Measurements from ENCODE around the gene TEKTIP1. TPM values are rescaled to one million over a fixed set of nuclear protein-coding genes. Genes with fewer than 3 reads are reported as not detected.
A peak's percentile ranks its signal among the peaks of the same experiment; 100 is the strongest.
"Not testable (repeated sequence)": the region's sequence is repeated elsewhere in the genome, so short reads cannot be mapped to it uniquely, and the experiment has no call there.

TEKTIP1 gene
- total and polyA plus RNA-seq, 12 donors = 0.09 to 1.3 (median 0.79) TPM; not detected in 1

GRCh38 chr19:3506384-3507340 lies 32.3 kb upstream of the TEKTIP1 start:
- Histone ChIP-seq H3K27ac (peak overlapping the region; percentile 36 to 96 (median 88)), H3K4me1 (peaks cover 4 to 47% (median 25%) of the 10 kb centered on the region in 9 donors), H3K9me3 (no peaks in the 10 kb centered on the region), H3K4me3 (peak overlapping the region; percentile 77 to 100 (median 96)), H3K36me3 (peaks cover 0 to 31% (median 0%) of the 10 kb centered on the region in 9 donors), H3K27me3 (no peaks in the 10 kb centered on the region)
- DNase-seq (peak in 1 of 2 donors; percentile 33), ATAC-seq (peak in 6 of 8 donors; percentile 1 to 9 (median 4))
- intact Hi-C loops (cut with DNase I) = loop anchor here in 2 of 10 donors (2.0 to 10.0 kb wide), 2 partner anchors 66 to 1572 kb away; partner anchors contain the start of gene HMG20B (in 1 of the 2)
- no peak for TF ChIP-seq CTCF (IDR thresholded peaks at IDR 0.05)
- 0% methylated on average over 49 to 69 of the region's 69 CpGs for WGBS, 2 donors

- Histone ChIP-seq H3K9me3 (no peaks in the 10 kb centered on the region), H3K36me3 (peaks cover 0 to 34% (median 0%) of the 10 kb centered on the region in 9 donors), H3K4me1 (peaks cover 5 to 56% (median 30%) of the 10 kb centered on the region in 9 donors), H3K27me3 (no peaks in the 10 kb centered on the region), H3K4me3 (peak overlapping the region; percentile 77 to 100 (median 96)), H3K27ac (peak overlapping the region in 5 of 10 donors; percentile 7 to 96 (median 94))
- WGBS, 2 donors = 31 to 32% methylated on average over 31 of the region's 31 CpGs
- no peak for TF ChIP-seq CTCF (IDR thresholded peaks at IDR 0.05)
- intact Hi-C loops (cut with DNase I) = loop anchor here in 2 of 10 donors (2.0 to 10.0 kb wide), 2 partner anchors 65 to 1573 kb away; partner anchors contain the start of gene HMG20B (in 1 of the 2)
- ATAC-seq (no peak), DNase-seq (no peak)
Observed at GRCh38 chr19:3507371-3508120, 31.4 kb upstream of the TEKTIP1 start.

GRCh38 chr19:3508121-3508661 lies 30.8 kb upstream of the TEKTIP1 start:
- H3K4me1 ChIP-seq = peaks cover 11 to 62% (median 34%) of the 10 kb centered on the region in 9 donors
- WGBS, 2 donors = 93 to 96% methylated on average over 18 of the region's 18 CpGs
- H3K4me3 ChIP-seq = peak overlapping the region in 1 of 10 donors; percentile 77
- H3K27ac ChIP-seq, DNase-seq, H3K27me3 ChIP-seq, H3K9me3 ChIP-seq, ATAC-seq: not testable (repeated sequence)
- intact Hi-C loops (cut with DNase I) = loop anchor here in 1 of 10 donors (10.0 kb wide), 1 partner anchor 1573 kb away; no protein-coding TSS in a partner anchor
- H3K36me3 ChIP-seq = peaks cover 0 to 34% (median 0%) of the 10 kb centered on the region in 9 donors

GRCh38 chr19:3508771-3509535 lies 30.0 kb upstream of the TEKTIP1 start:
- H3K27ac ChIP-seq = no peak overlapping the region
- no peaks in the 10 kb centered on the region for H3K27me3 ChIP-seq
- DNase-seq = no peak
- intact Hi-C loops (cut with DNase I) = loop anchor here in 1 of 10 donors (10.0 kb wide), 1 partner anchor 1574 kb away; no protein-coding TSS in a partner anchor
- H3K9me3 ChIP-seq = no peaks in the 10 kb centered on the region
- ATAC-seq = no peak
- TF ChIP-seq CTCF (IDR thresholded peaks at IDR 0.05) = no peak
- peaks cover 12 to 66% (median 34%) of the 10 kb centered on the region in 9 donors for H3K4me1 ChIP-seq
- 83 to 85% methylated on average over 23 of the region's 23 CpGs for WGBS, 2 donors
- H3K4me3 ChIP-seq = no peak overlapping the region
- H3K36me3 ChIP-seq = peaks cover 0 to 34% (median 0%) of the 10 kb centered on the region in 9 donors
